Urothelium cell line (cell line): ENCODE results near the gene ITGB7.
"Not testable (repeated sequence)": the region's sequence is repeated elsewhere in the genome, so short reads cannot be mapped to it uniquely, and the experiment has no call there.

Source experiments
- DNase-seq: peaks from one replicate; pipeline ENCODE4 v3.0.0; 2011; ENCODE audit warnings: low spot score, mixed read lengths
- FAIRE-seq: peaks from 2 replicates; lab custom pipeline; 2011; peaks lifted over from hg19 to GRCh38; lab: Jason Lieb, UNC

The ITGB7 gene

DNA sequence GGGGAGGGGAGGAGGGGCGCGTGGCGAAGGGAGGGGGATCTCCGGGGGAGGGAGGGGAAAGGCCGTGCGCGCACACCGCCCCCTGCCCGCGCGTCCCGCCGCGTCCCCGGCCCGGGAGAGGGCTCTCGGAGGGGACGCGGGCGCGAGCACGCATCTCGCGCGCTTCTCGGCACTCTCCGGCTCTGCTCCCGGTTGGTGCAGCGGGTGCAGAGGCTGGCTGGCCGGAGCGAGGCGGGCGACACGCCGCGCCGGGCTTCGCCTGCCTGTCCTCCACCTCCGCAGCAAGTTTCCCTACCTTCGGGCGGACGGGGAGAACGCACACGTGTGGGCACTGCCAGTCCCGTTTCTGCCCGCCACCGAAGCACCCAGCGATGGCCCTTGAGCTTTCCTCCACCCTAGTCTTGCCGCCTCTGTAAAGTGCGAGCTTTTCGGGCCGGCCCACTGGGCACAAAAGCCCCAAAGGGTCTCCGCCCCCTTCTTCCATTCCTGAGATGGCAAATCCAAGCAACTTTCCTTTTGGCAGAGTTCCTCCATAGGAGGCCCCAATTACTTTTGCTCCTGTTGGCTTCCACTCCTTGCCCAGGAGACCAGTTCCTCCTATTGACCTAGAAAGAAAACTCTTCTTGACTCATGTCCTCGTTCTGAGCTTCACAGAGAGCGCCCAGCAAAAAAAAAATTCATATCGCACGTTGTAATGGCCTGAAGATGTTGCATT, 26.0 kb downstream of the ITGB7 start:
- FAIRE-seq (peak; percentile 82), DNase-seq (peak; percentile 94)

DNA sequence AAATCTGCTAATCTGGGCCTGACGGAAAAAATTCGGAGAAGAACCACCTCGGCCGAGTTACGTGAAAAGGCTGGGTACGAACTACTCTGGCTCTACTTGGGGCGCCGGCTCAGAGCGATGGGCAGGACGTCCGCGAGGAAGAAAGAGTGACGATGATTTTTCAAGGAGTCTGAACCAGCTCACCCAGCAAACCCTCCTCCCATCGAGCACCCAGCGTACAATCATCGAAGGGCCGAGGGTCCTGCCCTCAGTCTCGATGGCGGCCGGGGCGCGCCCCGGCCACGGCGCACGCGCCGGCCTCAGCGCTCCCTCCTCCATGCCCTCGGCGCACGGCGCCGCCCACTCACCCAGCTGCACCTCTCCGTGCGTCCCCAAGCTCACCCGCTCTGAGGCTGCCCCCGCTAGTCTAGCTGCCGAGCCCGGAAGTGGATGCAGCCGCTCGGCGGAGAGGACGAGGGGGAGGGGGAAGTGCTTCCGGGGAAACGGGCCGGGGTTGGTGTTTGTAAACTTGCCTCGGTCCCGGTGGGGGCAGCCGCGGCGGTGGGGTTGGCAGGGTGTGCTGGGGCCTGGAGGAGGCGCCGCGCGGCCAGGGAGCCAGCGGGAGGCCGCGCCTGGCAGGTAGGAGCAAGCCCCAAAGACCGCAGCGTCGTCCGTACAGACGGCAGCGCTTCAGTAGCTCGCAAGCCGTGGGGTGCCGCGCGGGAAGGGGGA, 26.7 kb downstream of the ITGB7 start, which contains the start of the genes CSAD and ZNF740:
Gene CSAD (minus strand): TSS at position 706 of the 711 bp plus-strand sequence. CDS start 7,455 bp downstream, outside the sequence.
Gene ZNF740 (plus strand): TSS at position 503 of the 711 bp plus-strand sequence. CDS start 1,262 bp downstream, outside the sequence.
- peak; percentile 68 for FAIRE-seq
- peak; percentile 99 for DNase-seq

DNA sequence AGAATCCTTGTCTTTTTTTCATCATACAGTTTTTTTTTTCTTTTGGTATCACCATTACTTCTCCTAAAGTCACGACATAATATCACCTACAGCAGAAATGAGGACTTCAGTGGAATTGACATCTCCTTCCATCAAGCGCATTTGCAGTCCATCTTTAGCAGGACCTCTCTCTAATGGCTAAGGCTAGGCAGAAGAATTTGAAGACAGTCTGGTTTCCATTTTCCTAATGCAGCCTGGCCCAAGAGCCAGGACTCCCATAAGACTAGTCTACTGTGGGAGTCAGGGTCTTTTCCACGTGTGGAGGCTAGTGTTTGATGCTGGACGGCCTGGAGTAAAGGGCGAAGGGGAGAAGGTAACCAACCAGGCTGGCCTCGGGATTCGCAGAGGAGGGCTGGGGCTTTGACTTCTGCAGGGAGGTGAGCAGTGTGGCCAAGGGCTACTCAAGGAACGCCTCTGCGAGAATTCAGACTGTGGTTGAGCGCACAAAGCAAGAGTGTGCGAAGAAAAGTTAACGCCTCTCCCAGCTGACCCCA, 27.3 kb downstream of the ITGB7 start:
- FAIRE-seq (no peak), DNase-seq (peak; percentile 47)

DNA sequence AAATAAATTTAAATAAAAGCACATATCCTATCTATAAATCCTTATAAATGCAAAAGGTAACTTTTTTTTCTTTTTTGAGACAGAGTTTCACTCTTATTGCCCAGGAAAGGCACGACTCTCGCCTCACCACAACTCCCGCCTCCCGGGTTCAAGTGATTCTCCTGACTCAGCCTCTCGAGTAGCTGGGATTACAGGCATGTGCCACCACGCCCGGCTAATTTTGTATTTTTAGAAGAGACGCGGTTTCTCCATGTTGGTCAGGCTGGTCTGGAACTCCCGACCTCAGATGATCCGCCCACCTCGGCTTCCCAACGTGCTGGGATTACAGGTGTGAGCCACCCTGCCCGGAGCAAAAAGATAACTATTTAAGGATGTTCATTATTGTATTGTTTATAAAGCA, 28.2 kb downstream of the ITGB7 start:
- not testable (repeated sequence) for DNase-seq, FAIRE-seq

DNA sequence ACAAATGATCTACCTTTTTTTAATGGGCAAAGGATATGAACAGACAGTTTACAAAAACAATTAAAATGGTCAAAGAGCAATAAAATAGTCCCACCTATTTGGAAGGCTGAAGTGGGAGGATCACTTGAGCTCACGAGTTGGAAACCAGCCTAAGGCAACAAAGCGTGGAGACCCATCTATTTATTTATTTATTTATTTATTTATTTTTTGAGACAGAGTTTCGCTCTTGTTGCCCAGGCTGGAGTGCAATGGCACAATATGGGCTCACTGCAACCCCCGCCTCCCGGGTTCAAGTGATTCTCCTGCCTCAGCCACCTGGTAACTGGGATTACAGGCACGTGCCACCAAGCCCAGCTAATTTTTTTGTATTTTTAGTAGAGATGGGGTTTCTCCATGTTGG, 29.6 kb downstream of the ITGB7 start:
- FAIRE-seq: not testable (repeated sequence)

DNA sequence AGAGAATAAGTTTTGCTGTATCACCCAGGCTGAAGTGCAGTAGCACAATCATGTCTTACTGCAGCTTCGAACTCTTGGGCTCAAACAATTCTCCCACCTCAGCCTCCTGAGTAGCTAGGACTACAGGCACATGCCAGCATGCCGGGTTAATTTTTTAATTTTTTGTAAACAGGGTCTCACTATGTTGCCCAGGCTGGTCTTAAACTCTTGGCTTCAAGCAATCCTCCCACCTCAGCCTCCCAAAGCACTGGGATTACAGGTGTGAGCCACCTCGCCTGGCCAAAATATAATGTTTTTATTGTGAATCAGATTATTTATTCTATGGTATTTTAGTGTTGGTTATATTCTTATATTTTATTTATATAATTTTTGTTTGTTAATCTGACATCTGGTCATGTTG, 30.3 kb downstream of the ITGB7 start:
- FAIRE-seq: no peak

More for the DNA sequence above, 29.6 kb downstream of the ITGB7 start:
- not testable (repeated sequence) for DNase-seq

DNA sequence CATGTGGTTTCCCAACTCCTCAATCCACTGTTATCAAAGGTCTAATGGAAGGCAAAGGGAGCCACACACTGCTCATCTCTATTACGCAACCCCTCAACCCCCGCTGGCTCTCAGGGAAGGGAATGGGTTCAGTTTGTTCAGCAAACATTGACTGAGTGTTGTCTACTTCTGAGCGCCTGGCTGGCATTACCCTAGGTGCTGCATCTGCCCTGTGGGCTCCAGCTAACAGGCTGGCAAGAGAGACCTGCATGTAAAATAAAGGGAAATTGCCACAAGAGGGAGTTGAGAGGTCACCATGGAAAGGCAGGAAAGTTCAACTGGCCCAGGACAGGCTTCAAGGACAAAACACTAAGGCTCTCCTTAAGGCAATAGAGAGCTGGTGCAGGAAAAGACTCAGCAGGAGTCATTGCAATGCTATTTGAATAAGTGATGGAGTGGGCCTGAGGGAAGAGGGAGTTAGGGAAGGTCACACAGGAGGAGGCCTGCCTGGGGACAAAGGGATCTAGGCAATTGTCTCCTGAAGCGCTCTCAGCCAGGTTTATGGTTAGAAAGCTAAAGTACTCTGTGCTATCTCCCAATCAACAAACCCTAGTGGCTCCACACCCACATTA, 32.1 kb downstream of the ITGB7 start:
- FAIRE-seq (no peak), DNase-seq (no peak)

More for the DNA sequence above, 30.3 kb downstream of the ITGB7 start:
- DNase-seq: no peak

DNA sequence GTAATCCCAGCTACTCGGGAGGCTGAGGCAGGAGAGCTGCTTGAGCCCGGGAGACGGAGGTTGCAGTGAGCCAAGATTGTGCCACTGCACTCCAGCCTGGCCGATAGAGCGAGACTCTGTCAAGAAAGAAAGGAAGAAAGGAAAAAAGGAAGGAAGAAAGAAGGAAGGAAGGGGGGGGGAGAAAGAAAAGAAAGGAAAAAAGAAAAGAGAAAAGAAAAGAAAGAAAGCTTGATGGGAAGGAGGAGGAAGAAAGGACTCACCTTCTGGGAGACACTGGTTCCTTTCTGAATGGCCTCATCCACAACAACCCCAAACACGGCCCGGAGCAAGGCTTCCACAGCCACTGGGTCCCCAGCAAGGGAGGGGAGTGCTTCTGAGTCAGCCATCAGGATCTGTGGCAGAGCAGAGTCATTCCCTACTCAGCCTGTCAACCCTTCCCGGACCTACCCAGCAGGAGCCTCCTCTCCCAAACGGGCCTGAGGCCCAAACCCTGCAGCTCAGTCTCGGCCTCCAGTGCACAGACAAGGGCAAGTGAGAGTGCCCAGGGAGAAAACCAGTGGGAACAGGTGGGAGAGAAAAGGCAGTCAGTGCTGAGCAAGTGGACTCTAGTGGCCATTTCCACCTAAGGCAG, 33.9 kb downstream of the ITGB7 start:
- DNase-seq (no peak), FAIRE-seq (no peak)

DNA sequence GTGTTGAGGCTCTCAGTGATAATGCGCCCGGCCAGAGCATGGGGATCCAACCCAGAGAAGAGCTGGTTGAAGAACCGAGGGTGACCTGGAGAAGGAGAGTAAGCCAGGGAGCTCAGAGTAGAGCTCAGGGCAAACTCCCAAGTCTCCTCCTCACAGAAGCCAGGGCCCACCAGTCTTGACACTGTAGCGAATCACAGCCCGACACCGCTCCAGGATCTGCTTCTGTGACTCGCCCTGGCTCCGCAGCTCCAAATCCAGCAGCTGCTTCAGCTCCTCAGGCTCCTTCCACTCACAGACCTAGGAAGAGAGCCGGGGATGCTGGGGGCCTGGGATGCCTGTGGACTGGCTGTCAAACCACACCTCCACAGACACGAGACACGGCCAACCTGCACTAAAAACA, 34.7 kb downstream of the ITGB7 start:
- FAIRE-seq (no peak), DNase-seq (no peak)

DNA sequence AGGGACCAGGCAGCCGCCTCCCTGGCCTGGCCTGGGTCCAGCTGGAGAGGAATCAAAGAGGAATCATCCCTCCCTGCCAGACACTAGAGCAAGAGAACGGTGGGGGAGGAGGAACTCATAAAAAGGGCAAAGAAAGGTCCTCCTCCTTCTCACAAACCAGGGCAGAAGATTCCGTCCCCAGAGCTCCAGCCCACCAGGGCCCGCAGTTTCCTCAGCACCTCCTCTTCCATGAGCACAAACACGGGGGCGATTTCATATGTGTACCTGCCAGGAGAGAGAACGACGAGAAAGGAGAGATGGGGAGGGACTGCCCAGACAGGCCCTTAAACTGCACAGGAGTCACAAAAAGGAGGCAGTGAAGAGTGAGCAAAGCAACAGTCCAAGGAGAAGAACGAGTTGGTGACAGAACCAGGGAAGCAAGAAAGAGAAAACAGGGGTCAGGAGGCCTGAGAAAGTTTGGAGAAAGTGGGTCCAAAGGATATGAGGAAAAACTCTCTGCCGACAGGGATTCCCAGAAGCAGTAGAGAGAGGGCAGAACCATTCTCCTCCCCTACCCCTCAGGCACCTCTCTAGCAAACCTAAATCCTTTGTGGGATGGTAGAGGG, 35.2 kb downstream of the ITGB7 start:
- no peak for FAIRE-seq
- peak; percentile 57 for DNase-seq

DNA sequence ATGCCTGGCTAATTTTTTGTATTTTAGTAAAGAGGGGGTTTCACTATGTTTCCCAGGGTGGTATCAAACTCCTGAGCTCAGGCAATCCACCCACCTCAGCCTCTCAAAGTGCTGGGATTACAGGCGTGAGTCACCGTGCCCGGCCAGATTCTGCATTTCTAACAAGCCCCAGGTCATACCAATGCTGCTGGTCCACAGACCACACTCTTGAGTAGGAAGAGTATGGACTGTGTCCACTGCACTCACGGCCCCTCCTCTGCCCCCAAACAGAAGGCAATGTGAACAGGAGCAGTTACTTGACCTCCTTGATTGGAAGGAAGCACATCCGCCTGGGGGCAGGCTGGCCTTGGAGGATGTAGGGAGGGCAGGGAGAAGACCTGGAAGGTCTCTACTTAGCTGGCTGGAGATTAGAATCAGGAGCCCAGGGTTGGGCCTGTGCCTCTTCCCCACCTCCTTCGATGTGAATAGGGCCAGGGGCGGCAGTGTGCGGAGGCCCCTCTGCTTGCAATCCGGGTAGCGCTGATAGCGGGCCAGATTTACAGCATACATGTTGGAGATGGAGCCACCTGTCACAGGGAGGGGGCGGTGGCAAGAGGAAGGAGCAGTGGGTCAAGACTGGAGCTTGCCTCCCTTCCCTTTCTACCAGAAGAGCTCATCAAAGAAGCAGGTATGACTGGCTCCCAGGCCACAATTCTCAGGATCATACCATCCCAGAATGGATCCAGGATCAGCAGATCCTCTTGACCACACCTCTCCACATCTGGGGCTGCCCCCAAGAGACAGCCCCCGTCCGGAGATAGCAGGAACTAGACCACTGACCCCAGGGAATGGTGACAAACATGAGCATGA, 36.0 kb downstream of the ITGB7 start:
- FAIRE-seq: no peak

DNA sequence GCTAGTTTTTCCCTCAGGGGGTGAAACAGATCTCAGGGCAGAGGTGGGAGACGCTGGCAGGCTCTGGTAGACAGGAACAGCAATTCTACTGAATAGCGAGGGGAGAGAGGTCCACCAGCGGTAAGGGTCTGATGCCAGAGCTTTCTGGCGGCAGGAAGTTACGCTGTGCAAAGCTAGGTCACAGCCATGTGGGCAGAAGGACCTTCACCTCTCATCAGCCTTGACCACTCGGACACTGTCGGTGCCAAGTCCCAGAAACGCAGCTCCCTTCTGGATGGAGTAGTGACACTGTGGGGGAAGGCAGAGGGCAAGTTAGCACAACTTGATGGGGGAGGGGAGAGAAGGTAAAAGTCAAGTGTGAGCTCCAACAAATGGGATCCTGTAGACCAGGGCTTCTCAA, 36.8 kb downstream of the ITGB7 start:
- FAIRE-seq (no peak), DNase-seq (no peak)

More for the DNA sequence above, 36.0 kb downstream of the ITGB7 start:
- DNase-seq: no peak

DNA sequence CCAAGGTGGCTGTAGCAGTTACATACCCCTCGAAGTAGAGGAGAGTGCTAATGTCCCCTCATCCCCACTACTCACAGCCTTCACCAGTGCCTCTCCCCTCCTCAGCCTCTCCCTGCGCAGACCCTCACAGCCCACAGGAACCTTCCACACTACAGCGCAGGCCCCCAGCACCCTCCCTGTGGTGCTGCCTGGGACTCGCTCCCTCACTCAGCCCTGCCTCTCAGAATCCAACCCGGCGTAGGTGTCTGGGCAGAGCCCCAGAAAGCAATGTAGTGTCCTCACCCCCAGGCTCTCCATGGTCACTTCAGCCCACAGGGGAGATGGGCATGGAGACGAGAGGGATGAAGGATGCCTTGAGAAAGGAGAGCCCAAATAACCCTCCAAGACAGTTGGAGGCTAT, 37.4 kb downstream of the ITGB7 start:
- DNase-seq (no peak), FAIRE-seq (no peak)

DNA sequence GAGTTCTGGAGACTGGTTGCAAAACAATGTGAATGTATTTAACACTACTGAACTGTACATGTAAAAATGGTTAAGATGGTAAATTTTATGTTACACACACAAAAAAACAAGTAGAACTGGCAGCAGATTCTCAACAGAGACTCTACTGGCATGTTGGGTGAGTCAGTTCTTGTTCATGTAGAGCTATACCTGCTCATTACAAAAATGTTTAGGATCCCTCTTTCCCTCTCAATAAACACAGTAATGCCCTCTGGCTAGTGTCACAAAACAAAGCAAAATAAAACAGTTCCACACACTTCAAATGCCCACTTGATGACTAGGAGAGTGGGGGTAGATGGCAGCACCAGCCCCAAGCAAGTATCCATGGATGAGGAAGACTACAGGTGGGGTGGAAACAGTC, 40.2 kb downstream of the ITGB7 start:
- DNase-seq (no peak), FAIRE-seq (no peak)

DNA sequence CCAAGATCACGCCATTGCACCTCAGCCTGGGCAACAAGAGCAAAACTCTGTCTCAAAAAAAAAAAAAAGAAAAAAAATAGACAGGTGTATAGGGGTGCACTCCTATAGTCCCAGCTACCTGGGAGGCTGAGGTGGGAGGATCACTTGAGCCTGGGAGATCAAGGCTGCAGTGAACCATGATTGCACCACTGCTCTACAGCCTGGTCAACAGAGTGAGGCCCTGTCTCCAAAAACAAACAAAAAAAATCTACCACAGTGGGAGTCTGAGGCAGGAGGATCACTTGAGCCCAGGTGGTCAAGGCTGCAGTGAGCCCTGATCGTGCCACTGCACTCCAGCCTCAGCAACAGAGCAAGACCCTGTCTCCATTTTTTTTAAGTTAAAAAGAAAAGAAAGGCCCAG, 44.0 kb downstream of the ITGB7 start:
- not testable (repeated sequence) for FAIRE-seq, DNase-seq

DNA sequence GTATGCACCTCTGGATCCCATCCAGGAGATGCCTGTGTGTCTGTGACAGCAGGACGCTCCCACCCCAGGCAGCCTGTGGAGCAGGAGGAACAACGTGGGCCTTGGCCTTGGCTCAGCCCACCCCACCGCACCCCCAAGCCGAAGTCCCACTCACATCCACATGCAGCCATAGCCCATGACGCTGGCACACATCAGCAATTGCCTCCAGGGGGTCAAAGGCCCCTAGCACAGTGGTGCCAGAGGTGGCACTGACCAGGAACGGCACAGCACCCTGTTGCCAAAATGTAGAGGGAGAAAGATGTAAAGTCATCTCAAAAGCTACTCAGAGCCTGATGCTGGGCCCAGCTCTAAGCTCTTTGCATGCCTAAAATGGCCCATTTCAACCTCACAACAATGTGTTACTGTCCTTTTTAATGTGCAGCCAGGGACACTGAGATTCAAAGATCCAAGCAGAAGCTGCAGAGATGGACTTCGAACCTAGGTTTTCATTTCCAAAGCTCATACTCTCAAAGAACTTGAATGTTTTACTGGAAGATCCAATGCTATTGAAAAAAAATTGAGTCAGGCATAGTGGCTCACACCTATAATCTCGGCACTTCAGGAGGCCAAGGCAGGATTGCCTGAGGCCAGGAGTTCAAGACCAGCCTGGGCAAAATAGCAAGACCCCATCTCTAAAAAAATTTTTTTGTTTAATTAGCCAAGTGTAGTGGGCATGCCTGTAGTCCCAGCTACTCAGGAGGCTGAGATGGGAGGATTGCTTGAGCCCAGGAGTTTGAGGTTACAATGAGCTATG, 45.7 kb downstream of the ITGB7 start:
- FAIRE-seq (no peak), DNase-seq (no peak)

DNA sequence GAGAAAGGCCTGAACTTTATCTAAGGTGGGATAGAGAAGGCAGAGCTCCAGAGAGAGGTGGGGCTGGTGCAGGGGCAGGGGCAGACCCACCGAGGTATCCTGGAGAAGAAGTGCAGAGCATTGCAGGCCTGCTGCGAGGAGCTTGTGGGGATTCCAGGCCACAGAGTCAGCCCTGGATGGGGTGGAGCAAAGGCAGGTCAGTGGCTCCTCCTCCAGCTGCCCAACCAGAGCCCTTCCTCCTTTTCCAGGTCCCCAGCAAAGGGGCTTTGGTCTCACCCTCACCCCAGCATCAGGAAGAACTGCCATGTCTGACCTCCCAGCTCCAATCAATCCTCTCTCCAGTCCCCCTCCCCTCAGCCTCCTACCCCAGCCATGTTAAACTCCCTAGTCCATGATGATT, 46.4 kb downstream of the ITGB7 start:
- FAIRE-seq (no peak), DNase-seq (no peak)

DNA sequence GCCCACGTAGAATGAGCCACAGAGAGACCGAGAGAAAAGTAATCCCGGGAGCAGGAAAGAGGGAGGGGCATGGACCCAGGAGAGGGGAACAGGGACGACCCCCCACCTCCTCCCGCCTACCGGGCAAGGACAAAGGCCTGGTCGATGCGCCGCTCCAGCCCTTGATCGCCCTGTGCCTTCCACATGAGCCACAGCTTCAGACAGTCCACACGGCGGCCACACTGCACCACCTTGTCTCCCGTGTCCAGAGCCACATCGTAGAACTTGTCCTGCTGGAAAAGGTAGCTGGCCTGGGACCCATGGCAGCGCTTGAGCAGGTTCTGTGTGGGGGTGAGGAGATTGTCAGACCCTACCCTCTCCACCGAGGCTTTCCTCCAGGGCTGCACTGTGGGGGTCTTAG, 47.1 kb downstream of the ITGB7 start:
- FAIRE-seq (no peak), DNase-seq (no peak)
